ENCODE data around the gene SERPINB6. TPM values are rescaled to one million over a fixed set of nuclear protein-coding genes. Genes with fewer than 3 reads are reported as not detected.

Gene SERPINB6
- 100 to 1,000 TPM; 134 to 147 (median 142) TPM for total RNA-seq
- long read RNA-seq, donor 1, transcript SERPINB6-204 (7 exons, 1,370 nt) = minor isoform, 28 of 184 reads
- long read RNA-seq, donor 1, transcript SERPINB6-212 (6 exons, 3,265 nt) = minor isoform, 10 of 184 reads
- long read RNA-seq, donor 1, transcript SERPINB6-205 (7 exons, 1,315 nt) = major isoform, 101 of 184 reads
- long read RNA-seq, donor 1, transcript SERPINB6-206 (7 exons, 1,375 nt) = minor isoform, 17 of 184 reads
- long read RNA-seq, donor 1, partial matches to known transcripts = 4 of 184 reads
- long read RNA-seq, donor 1, other reads (novel, unspliced or antisense) = 16 of 184 reads
- long read RNA-seq, donor 2, transcript SERPINB6-210 (7 exons, 1,638 nt) = minor isoform, 7 of 162 reads
- long read RNA-seq, donor 2, transcript SERPINB6-206 (7 exons, 1,375 nt) = minor isoform, 17 of 162 reads
- long read RNA-seq, donor 2, transcript SERPINB6-203 (7 exons, 1,495 nt) = minor isoform, 11 of 162 reads
- long read RNA-seq, donor 2, transcript SERPINB6-205 (7 exons, 1,315 nt) = major isoform, 104 of 162 reads
- long read RNA-seq, donor 2, partial matches to known transcripts = 3 of 162 reads
- long read RNA-seq, donor 2, other reads (novel, unspliced or antisense) = 15 of 162 reads

- TF ChIP-seq CTCF (IDR thresholded peaks at IDR 0.05) = no peak
- peak within 1 kb of the TSS; percentile 75 for H3K4me3 ChIP-seq
- intact Hi-C loops (cut with DNase I, micrococcal nuclease) = no loop called here
- H3K36me3 ChIP-seq (ENCODE audit: low read depth) = no peaks in the 10 kb centered on the region
- peak; percentile 89 for ATAC-seq
- peak; percentile 85 to 88 (median 86) for DNase-seq
- no peaks in the 10 kb centered on the region for H3K9me3 ChIP-seq
- H3K4me1 ChIP-seq (ENCODE audit: low read depth) = peaks cover 13% of the 10 kb centered on the region
Observed at GRCh38 chr6:2971420-2972218, at the start of gene SERPINB6. TSS of gene SERPINB6 (minus strand) at chr6:2971567. CDS start at chr6:2959332, 12,235 bp downstream.

GRCh38 chr6:3019749-3020320, 48.5 kb upstream of the SERPINB6 start:
- no peak for TF ChIP-seq CTCF (IDR thresholded peaks at IDR 0.05)
- DNase-seq (no peak), ATAC-seq (no peak)
- Histone ChIP-seq H3K4me3 (no peak overlapping the region), H3K9me3 (no peaks in the 10 kb centered on the region), H3K4me1 (ENCODE audit: low read depth) (peaks cover 13% of the 10 kb centered on the region), H3K36me3 (ENCODE audit: low read depth) (no peaks in the 10 kb centered on the region)
- intact Hi-C loops (cut with DNase I, micrococcal nuclease) = no loop called here

- ATAC-seq (peak; percentile 52), DNase-seq (no peak)
- Histone ChIP-seq H3K4me1 (ENCODE audit: low read depth) (peaks cover 7% of the 10 kb centered on the region), H3K4me3 (no peak overlapping the region), H3K36me3 (ENCODE audit: low read depth) (no peaks in the 10 kb centered on the region), H3K9me3 (no peaks in the 10 kb centered on the region)
- intact Hi-C loops (cut with DNase I, micrococcal nuclease) = no loop called here
- no peak for TF ChIP-seq CTCF (IDR thresholded peaks at IDR 0.05)
Observed at GRCh38 chr6:3019065-3019464, 47.7 kb upstream of the SERPINB6 start.

- no peak for DNase-seq
- ATAC-seq = no peak
Observed at GRCh38 chr6:3017304-3017703, 45.9 kb upstream of the SERPINB6 start.

More at GRCh38 chr6:3017304-3017703, 45.9 kb upstream of the SERPINB6 start:
- Histone ChIP-seq H3K36me3 (ENCODE audit: low read depth) (no peaks in the 10 kb centered on the region), H3K4me1 (ENCODE audit: low read depth) (no peaks in the 10 kb centered on the region), H3K9me3 (no peaks in the 10 kb centered on the region), H3K4me3 (no peak overlapping the region)
- no peak for TF ChIP-seq CTCF (IDR thresholded peaks at IDR 0.05)
- intact Hi-C loops (cut with DNase I, micrococcal nuclease) = no loop called here
